ENCODE measurements around the gene STXBP5. TPM values are rescaled to one million over a fixed set of nuclear protein-coding genes. Genes with fewer than 3 reads are reported as not detected.

Gene STXBP5
- total and polyA plus RNA-seq, 4 donors: 1.9 to 8.9 (median 4.8) TPM

DNA sequence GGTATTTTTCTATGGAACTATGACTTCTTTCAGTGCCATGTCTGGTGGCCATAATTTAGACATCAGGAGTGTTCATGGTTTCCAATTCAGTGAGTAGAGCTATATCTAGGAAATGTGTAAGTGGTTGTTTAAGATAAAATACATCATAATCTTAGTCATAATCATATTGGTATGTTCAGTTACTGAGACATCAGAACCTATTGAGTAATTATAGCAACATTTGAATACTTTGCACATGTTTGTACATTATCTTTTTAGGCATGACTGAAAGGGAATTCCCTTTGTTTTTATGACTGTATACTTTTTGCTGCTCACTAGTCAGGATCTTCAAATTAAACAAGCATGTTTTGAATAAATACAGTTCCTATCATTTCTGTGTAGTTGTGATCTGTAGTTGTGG lies 64.0 kb downstream of the STXBP5 start:
- Histone ChIP-seq H3K9ac (ENCODE audit: low read depth in 1 of 2, low read length in 2 of 2) (no peak overlapping the region), H3K4me1 (ENCODE audit: control insufficient read depth in 4 of 4, insufficient read depth in 4 of 4, low read length in 3 of 4) (no peaks in the 10 kb centered on the region), H3K27ac (ENCODE audit: low read depth in 1 of 2, low read length in 2 of 2) (no peak overlapping the region), H3K36me3 (ENCODE audit: control insufficient read depth in 4 of 4, insufficient read depth in 3 of 4, low read depth in 1 of 4, low read length in 3 of 4) (peaks cover 0 to 6% (median 2%) of the 10 kb centered on the region in 4 donors), H3K9me3 (ENCODE audit: control insufficient read depth in 4 of 4, low read length in 3 of 4) (no peaks in the 10 kb centered on the region), H3K27me3 (ENCODE audit: control insufficient read depth in 4 of 4, insufficient read depth in 4 of 4, low read length in 3 of 4) (no peaks in the 10 kb centered on the region), H3K4me3 (ENCODE audit: low read depth in 1 of 3, low read length in 3 of 3) (no peak overlapping the region)
- DNase-seq (ENCODE audit: low spot score): no peak
- TF ChIP-seq FOXA2 (IDR thresholded peaks at IDR 0.05) (no peak), NR2F2 (IDR thresholded peaks at IDR 0.05) (no peak), RXRA (IDR thresholded peaks at IDR 0.05) (no peak), RAD21 (IDR thresholded peaks at IDR 0.05) (no peak), TAF1 (conservative IDR thresholded peaks at IDR 0.05) (no peak), EGR1 (IDR thresholded peaks at IDR 0.05; ENCODE audit: low read depth in 2 of 2) (no peak), JUND (IDR thresholded peaks at IDR 0.05) (no peak), SP1 (IDR thresholded peaks at IDR 0.05) (no peak), CTCF (IDR thresholded peaks at IDR 0.05; ENCODE audit: low read depth, low read length, missing input control) (no peak)

- TF ChIP-seq NR2F2 (IDR thresholded peaks at IDR 0.05): no peak
- TF ChIP-seq JUND (IDR thresholded peaks at IDR 0.05): no peak
- TF ChIP-seq EGR1 (IDR thresholded peaks at IDR 0.05; ENCODE audit: low read depth in 2 of 2): no peak
- no peak for TF ChIP-seq TAF1 (conservative IDR thresholded peaks at IDR 0.05)
- no peak for TF ChIP-seq RAD21 (IDR thresholded peaks at IDR 0.05)
- TF ChIP-seq, protein P1, sequence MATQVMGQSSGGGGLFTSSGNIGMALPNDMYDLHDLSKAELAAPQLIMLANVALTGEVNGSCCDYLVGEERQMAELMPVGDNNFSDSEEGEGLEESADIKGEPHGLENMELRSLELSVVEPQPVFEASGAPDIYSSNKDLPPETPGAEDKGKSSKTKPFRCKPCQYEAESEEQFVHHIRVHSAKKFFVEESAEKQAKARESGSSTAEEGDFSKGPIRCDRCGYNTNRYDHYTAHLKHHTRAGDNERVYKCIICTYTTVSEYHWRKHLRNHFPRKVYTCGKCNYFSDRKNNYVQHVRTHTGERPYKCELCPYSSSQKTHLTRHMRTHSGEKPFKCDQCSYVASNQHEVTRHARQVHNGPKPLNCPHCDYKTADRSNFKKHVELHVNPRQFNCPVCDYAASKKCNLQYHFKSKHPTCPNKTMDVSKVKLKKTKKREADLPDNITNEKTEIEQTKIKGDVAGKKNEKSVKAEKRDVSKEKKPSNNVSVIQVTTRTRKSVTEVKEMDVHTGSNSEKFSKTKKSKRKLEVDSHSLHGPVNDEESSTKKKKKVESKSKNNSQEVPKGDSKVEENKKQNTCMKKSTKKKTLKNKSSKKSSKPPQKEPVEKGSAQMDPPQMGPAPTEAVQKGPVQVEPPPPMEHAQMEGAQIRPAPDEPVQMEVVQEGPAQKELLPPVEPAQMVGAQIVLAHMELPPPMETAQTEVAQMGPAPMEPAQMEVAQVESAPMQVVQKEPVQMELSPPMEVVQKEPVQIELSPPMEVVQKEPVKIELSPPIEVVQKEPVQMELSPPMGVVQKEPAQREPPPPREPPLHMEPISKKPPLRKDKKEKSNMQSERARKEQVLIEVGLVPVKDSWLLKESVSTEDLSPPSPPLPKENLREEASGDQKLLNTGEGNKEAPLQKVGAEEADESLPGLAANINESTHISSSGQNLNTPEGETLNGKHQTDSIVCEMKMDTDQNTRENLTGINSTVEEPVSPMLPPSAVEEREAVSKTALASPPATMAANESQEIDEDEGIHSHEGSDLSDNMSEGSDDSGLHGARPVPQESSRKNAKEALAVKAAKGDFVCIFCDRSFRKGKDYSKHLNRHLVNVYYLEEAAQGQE (IDR thresholded peaks at IDR 0.05): no peak
- TF ChIP-seq HNF4A (conservative IDR thresholded peaks at IDR 0.05): no peak
- TF ChIP-seq, protein P2, sequence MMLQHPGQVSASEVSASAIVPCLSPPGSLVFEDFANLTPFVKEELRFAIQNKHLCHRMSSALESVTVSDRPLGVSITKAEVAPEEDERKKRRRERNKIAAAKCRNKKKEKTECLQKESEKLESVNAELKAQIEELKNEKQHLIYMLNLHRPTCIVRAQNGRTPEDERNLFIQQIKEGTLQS (IDR thresholded peaks at IDR 0.05): no peak
- no peak for DNase-seq (ENCODE audit: low spot score)
Measured at GRCh38 chr6:147274012-147274411, 69.8 kb downstream of the STXBP5 start.

DNA sequence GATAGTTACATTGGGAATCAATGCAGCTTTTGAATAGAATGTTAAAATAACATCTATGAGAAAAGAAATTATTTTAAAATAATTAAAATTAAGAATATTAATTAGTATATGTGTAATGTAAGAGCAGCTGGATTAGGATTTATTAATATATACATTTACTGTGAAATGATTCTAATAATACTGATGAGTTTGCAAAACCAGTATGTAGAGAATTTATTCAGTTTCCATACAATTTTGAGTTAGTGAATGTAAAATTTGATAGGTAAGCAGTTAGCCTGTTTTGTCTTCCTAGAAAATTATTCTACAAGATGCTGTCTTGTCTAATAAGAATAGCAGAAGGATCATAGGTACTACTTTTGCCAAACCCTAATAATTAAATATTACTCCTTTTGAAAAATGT lies 70.6 kb downstream of the STXBP5 start:
- Histone ChIP-seq H3K4me3 (ENCODE audit: low read depth in 1 of 3, low read length in 3 of 3) (no peak overlapping the region), H3K4me1 (ENCODE audit: control insufficient read depth in 4 of 4, insufficient read depth in 4 of 4, low read length in 3 of 4) (no peaks in the 10 kb centered on the region), H3K9ac (ENCODE audit: low read depth in 1 of 2, low read length in 2 of 2) (no peak overlapping the region), H3K36me3 (ENCODE audit: control insufficient read depth in 4 of 4, insufficient read depth in 3 of 4, low read depth in 1 of 4, low read length in 3 of 4) (peaks cover 0 to 4% (median under 1%) of the 10 kb centered on the region in 4 donors), H3K9me3 (ENCODE audit: control insufficient read depth in 4 of 4, low read length in 3 of 4) (no peaks in the 10 kb centered on the region), H3K27ac (ENCODE audit: low read depth in 1 of 2, low read length in 2 of 2) (no peak overlapping the region), H3K27me3 (ENCODE audit: control insufficient read depth in 4 of 4, insufficient read depth in 4 of 4, low read length in 3 of 4) (no peaks in the 10 kb centered on the region)
- no peak for DNase-seq (ENCODE audit: low spot score)
- TF ChIP-seq SP1 (IDR thresholded peaks at IDR 0.05): no peak
- no peak for TF ChIP-seq YY1 (IDR thresholded peaks at IDR 0.05)
- no peak for TF ChIP-seq GABPA (IDR thresholded peaks at IDR 0.05 in 1 of 2, conservative IDR thresholded peaks at IDR 0.05 in 1 of 2)
- TF ChIP-seq RAD21 (IDR thresholded peaks at IDR 0.05): no peak
- TF ChIP-seq TAF1 (conservative IDR thresholded peaks at IDR 0.05): no peak
- TF ChIP-seq, protein P2 (IDR thresholded peaks at IDR 0.05): no peak
- TF ChIP-seq HNF4G (IDR thresholded peaks at IDR 0.05): no peak
- TF ChIP-seq HNF4A (conservative IDR thresholded peaks at IDR 0.05): no peak
- no peak for TF ChIP-seq FOXA1 (IDR thresholded peaks at IDR 0.05)
- no peak for TF ChIP-seq JUND (IDR thresholded peaks at IDR 0.05)
- TF ChIP-seq, protein P3, sequence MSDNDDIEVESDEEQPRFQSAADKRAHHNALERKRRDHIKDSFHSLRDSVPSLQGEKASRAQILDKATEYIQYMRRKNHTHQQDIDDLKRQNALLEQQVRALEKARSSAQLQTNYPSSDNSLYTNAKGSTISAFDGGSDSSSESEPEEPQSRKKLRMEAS (IDR thresholded peaks at IDR 0.05): no peak
- TF ChIP-seq RXRA (IDR thresholded peaks at IDR 0.05): no peak
- TF ChIP-seq NR2F2 (IDR thresholded peaks at IDR 0.05): no peak
- TF ChIP-seq, protein P4, sequence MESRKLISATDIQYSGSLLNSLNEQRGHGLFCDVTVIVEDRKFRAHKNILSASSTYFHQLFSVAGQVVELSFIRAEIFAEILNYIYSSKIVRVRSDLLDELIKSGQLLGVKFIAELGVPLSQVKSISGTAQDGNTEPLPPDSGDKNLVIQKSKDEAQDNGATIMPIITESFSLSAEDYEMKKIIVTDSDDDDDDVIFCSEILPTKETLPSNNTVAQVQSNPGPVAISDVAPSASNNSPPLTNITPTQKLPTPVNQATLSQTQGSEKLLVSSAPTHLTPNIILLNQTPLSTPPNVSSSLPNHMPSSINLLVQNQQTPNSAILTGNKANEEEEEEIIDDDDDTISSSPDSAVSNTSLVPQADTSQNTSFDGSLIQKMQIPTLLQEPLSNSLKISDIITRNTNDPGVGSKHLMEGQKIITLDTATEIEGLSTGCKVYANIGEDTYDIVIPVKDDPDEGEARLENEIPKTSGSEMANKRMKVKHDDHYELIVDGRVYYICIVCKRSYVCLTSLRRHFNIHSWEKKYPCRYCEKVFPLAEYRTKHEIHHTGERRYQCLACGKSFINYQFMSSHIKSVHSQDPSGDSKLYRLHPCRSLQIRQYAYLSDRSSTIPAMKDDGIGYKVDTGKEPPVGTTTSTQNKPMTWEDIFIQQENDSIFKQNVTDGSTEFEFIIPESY (IDR thresholded peaks at IDR 0.05): no peak

More at GRCh38 chr6:147274012-147274411, 69.8 kb downstream of the STXBP5 start:
- Histone ChIP-seq H3K9ac (ENCODE audit: low read depth in 1 of 2, low read length in 2 of 2) (no peak overlapping the region), H3K27me3 (ENCODE audit: control insufficient read depth in 4 of 4, insufficient read depth in 4 of 4, low read length in 3 of 4) (no peaks in the 10 kb centered on the region), H3K4me1 (ENCODE audit: control insufficient read depth in 4 of 4, insufficient read depth in 4 of 4, low read length in 3 of 4) (no peaks in the 10 kb centered on the region), H3K4me3 (ENCODE audit: low read depth in 1 of 3, low read length in 3 of 3) (no peak overlapping the region), H3K27ac (ENCODE audit: low read depth in 1 of 2, low read length in 2 of 2) (no peak overlapping the region), H3K9me3 (ENCODE audit: control insufficient read depth in 4 of 4, low read length in 3 of 4) (no peaks in the 10 kb centered on the region), H3K36me3 (ENCODE audit: control insufficient read depth in 4 of 4, insufficient read depth in 3 of 4, low read depth in 1 of 4, low read length in 3 of 4) (peaks cover 0 to 6% (median 2%) of the 10 kb centered on the region in 4 donors)

Data from liver (tissue), 9 donors.